Stimulated activated CD4-positive, alpha-beta T cell treated with anti-CD3 and anti-CD28 coated beads, TNF-alpha, amount 100 ng/mL, for 24 hours (primary cell): ENCODE data around the gene RAPGEF3.
A peak's percentile ranks its signal among the peaks of the same experiment; 100 is the strongest.

Source experiments
- DNase-seq, 3 experiments: peaks; one replicate each; pipeline ENCODE4 v3.0.0-alpha.2; 2020; ENCODE audit warnings: low read depth in 3 of 3

Gene RAPGEF3

DNA sequence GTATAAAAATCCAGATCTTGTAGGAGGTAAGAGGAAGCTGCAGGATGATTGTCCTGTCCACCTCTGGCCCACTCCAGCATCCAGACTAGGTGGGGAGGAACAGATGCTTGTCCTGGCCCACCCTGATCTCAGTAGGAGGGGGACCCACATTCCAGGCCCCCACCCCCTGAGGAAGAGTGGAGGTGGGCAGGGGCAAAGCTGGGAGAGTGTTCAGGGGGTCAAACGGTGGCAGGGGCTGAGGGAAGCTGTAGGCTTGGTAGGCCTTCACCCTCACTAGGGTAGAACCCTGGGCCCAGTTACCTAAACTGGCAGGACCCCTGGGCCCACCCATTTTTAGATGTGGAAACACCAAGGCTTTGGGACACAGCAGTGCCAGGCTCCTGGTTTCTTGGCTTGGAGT lies 18.5 kb upstream of the RAPGEF3 start:
- no peak for DNase-seq

DNA sequence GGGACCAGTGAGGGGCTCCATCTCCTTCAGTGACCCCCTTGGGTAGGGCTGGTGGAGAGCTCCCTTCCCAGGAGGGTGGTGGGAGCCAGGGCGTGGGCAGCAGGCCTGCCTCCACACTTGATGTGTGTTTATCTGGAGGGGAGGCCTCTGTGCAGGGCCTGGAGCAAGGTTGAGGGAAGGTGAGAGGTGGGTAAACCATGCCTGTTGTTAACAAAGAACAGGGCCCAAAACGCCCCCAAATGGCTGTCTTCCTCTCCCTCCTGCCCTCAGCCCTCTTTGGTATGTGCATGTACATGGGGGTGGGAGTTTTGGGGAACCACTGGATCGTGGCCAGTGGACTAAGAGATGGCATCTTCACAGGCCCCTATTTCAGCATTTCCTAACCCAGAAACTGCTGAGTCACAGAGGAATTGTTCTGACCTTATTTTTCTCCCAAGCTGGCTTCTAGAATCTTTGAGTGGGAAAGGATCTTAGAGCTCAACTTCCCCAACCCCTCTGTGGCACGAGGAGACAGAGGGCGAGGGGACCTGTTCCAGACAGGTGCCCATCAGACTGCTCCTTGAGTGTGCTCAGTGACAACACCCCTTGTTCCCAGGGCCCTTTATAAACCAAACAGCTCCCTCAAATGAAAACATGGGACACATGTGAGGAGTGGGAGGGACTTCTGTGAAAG lies 17.9 kb upstream of the RAPGEF3 start:
- DNase-seq: no peak

DNA sequence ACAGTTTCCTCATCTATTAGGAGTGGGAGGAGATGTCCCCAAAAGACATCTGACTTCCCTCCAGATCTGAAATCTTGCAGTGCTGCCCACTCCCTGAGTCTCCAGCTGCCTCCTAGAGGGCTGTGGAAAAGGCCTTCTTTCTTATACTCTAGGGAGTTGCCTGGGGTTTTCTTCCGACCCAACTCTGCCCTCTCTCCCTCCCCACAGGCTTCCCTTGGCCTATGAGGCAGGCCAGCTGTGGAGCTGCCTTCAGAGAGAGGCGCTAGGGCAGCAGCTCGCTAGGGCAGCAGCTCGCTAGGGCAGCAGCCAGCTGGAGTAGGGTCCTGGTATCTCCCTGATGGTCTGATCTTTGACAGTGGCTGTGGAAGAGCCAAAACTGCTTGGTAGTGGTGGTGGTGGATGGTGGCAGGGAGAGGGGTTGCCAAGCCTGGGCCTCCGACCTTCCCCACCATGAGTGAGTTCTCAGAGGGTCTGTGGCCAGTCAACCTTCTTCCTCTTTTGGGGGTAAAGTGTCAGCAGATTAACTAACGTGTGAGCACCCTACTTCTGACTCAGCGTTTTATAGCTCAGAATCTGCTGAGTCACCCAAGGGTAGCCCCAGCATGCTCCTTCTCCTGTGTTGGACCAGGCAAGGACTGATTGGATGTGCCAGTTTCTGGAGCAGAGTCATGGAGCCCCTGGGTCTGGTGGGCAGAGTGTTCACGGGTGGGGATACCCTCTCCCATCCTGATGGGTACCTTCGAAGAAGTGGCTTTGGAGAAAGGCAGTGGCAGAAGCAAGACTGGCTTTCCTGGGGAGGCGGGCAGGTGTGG lies 16.6 kb upstream of the RAPGEF3 start:
- no peak for DNase-seq

GRCh38 chr12:47774663-47775062 lies 16.0 kb upstream of the RAPGEF3 start:
- no peak for DNase-seq

- no peak for DNase-seq
Measured at GRCh38 chr12:47773858-47774580, 15.3 kb upstream of the RAPGEF3 start.

GRCh38 chr12:47773062-47773857 lies 14.6 kb upstream of the RAPGEF3 start, which contains the start of gene SLC48A1:
SLC48A1 (plus strand) TSS chr12:47773238; CDS start chr12:47773305, 67 bp downstream.
- peak; percentile 27 to 71 (median 53) for DNase-seq

GRCh38 chr12:47772738-47773061 lies 14.0 kb upstream of the RAPGEF3 start:
- no peak for DNase-seq

- DNase-seq: no peak
Measured at GRCh38 chr12:47772094-47772660, 13.5 kb upstream of the RAPGEF3 start.

DNA sequence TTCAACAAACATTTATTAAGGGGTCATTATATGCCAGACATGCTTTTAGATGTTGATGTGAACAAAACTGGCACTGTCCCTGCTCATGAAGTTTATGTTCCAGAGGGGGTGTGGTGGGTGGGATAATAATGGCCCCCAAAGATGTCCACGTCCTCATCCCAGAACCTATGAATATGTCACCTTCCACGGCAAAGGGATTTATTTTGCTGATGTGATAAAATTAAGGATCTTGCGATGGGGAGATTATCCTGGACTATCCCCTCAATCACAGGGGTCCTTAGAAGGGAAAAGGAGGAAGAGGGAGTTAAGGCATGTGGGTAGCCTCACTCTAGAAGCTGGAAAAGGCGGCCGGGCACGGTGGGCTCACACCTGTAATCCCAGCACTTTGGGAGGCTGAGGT lies 12.6 kb upstream of the RAPGEF3 start:
- no peak for DNase-seq

DNA sequence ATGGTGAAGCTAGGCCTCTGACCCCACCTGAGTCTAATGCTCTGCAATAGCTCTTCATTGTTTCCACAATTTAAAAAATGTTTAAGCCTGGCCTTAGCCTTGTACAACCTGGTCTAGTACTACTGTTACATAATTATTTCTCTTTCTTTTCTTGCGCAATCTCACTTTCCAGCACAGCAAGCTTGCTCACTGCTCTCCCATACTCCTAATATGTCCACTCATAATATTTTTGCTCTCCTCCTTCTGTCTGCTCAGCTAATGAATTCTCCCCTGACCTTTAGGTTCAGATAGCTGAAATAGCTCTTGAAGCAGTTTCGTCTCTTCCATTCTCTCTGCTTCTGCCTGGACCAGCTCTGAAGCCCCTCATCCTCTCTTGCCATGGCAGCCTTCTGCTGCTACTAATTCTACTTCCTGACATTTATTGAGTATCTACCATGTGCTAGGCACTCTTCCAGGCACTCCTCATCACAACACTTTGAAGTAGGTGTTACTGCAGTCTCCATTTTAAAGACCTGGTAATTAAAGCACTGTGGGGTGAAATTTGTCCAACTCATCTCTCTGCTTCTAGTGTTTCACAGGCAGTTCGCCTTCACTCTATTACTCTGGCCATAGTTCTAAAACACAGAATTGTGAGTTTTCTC lies 11.5 kb upstream of the RAPGEF3 start:
- DNase-seq: no peak

DNA sequence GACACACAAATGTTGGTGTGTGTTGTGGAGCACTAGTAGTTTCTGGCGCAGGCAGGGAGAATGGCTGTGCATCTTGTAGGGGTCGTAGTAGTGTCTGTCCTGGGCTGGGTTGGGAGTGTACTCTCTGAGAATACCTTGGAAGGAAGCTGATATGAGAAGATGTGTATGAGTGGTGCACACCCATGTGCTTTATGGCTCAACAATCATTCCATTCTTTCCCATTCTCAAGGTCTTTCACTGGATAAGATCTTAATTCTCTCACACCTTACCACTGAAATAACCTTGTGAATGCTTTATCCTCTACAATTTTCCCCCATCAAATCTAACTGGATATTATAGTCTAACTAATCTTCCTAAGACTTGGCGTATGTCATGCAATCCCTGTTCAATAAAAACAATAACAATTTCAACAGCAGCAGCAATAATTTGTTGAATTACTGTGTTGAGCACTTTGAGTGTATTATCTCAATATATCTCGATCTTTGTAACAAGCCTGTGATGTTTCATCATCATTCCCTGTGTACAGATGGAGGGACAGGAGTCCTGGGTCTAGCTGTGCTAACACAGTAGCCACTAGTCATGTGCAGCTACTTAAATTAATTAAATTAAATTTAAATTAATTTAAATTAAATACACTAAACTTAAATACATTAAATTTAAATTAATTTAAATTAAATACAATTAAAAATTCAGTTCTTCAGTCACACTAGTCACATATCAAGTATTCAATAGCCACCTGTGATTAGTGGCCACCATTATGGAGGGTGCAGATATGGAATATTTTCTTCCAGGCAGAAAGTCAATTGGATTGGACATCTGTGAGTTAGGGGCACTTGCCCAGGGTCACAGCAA lies 10.8 kb upstream of the RAPGEF3 start:
- DNase-seq: no peak

DNA sequence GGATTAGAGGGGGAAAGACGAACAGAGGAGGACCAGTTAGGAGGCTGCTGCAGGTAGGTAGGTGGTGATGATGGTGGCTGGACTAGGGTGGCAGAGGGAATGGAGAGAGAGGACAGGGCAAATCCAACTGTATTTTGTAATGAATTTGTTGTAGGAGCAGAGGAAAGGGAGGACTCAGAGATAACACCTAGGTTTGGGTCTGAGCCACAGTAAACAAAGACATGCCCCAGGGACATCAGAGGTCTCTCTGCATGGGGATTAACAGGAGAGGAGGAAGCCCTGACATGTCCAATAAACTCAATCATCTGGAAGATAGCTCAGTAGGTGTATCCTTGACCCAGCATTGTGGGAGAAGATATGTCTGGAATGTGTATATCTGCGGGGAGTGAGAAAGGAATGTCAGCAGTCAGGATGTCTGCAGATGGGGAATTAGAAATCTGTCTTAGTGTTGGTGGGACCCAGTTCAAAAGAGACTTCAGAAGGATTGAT lies 9.7 kb upstream of the RAPGEF3 start:
- no peak for DNase-seq

GRCh38 chr12:47767216-47767724 lies 8.6 kb upstream of the RAPGEF3 start:
- peak; percentile 47 to 72 (median 48) for DNase-seq

- no peak for DNase-seq
Measured at GRCh38 chr12:47766502-47767215, 8.0 kb upstream of the RAPGEF3 start.

- DNase-seq: no peak
Measured at GRCh38 chr12:47763481-47764346, 5.0 kb upstream of the RAPGEF3 start.

DNA sequence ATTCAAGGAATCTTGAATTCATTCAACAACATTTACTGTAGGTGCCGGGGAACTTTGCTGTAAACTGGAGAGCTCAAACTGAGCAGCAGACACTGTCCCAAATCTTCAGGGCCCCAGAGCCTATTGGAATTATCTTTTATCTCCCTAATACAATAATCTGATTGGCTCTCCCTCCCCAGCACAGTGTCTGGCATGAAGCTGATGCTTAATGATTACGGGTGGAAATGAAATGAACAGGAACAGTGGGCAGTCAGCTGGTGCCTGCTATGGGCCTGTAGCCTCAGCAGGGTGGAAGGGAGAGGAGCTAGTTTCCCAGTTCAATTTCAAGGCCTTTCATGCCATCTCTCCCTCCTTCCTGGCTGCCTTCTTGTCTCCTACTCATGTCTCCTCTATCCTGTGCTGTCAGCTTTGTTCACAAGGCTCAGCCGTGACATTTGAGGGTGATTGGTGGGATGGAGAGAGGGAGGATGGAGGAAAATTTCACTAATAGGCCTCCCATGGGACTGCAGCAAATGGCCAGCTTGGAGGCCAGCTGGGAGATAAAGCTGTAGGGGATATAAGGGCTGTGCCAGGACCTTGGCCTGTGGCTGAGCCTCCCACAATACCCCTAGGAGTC lies 4.3 kb upstream of the RAPGEF3 start:
- DNase-seq: no peak

DNA sequence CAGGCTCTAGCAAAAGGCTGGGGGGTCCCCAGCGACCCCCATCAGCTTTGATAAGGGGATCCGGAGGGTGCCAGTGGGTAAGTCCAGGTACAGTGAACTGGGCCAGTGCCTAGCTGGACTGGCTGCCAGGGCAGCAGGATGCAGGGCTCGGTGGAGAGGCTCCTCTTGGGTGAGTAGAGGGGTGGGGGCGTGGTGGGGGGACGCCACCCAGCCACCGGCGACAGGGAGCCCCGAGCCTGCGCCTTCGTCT lies 171 bp downstream of the RAPGEF3 start:
- no peak for DNase-seq
